GM21717 (cell line): ENCODE measurements around the gene PBX3.

Experiments used
- ATAC-seq: cut with Tn5 transposase; IDR thresholded peaks from one replicate; pipeline ENCODE4 v1.9.1; 2021; ENCODE audit warnings: mild to moderate bottlenecking, moderate library complexity; ENCODE audit not compliant: unreplicated experiment

The PBX3 gene

GRCh38 chr9:125968714-125969374 is 221.7 kb downstream of the PBX3 start:
- ATAC-seq: no peak

GRCh38 chr9:125969462-125969861 is 222.3 kb downstream of the PBX3 start:
- no peak for ATAC-seq

- no peak for ATAC-seq
Measured at GRCh38 chr9:125969868-125970267, 222.7 kb downstream of the PBX3 start.

- ATAC-seq: no peak
Measured at GRCh38 chr9:125970340-125970739, 223.2 kb downstream of the PBX3 start.

GRCh38 chr9:125971050-125971449 is 223.9 kb downstream of the PBX3 start:
- no peak for ATAC-seq

GRCh38 chr9:125972012-125972729 is 225.0 kb downstream of the PBX3 start:
- ATAC-seq: no peak

GRCh38 chr9:125973547-125973946 is 226.4 kb downstream of the PBX3 start:
- ATAC-seq: no peak

- ATAC-seq: no peak
Measured at GRCh38 chr9:125974705-125975104, 227.5 kb downstream of the PBX3 start.

- ATAC-seq: no peak
Measured at GRCh38 chr9:125977223-125977622, 230.1 kb downstream of the PBX3 start.

- ATAC-seq: no peak
Measured at GRCh38 chr9:125979383-125979782, 232.2 kb downstream of the PBX3 start.

- ATAC-seq: no peak
Measured at GRCh38 chr9:125982798-125983406, 235.7 kb downstream of the PBX3 start.

- ATAC-seq: no peak
Measured at GRCh38 chr9:125983681-125984080, 236.5 kb downstream of the PBX3 start.

GRCh38 chr9:125984461-125984860 is 237.3 kb downstream of the PBX3 start:
- no peak for ATAC-seq

- ATAC-seq: no peak
Measured at GRCh38 chr9:125985142-125985997, 238.2 kb downstream of the PBX3 start.

GRCh38 chr9:125985998-125986655 is 239.0 kb downstream of the PBX3 start:
- ATAC-seq: no peak

- ATAC-seq: no peak
Measured at GRCh38 chr9:125986966-125987365, 239.8 kb downstream of the PBX3 start.

- no peak for ATAC-seq
Measured at GRCh38 chr9:125987420-125987819, 240.2 kb downstream of the PBX3 start.

GRCh38 chr9:125988479-125989050 is 241.4 kb downstream of the PBX3 start:
- ATAC-seq: no peak

GRCh38 chr9:125989090-125989501 is 241.9 kb downstream of the PBX3 start:
- no peak for ATAC-seq

GRCh38 chr9:125989524-125990180 is 242.5 kb downstream of the PBX3 start:
- no peak for ATAC-seq
